ENCODE measurements around the gene DTNB. TPM values are rescaled to one million over a fixed set of nuclear protein-coding genes. Genes with fewer than 3 reads are reported as not detected.

DTNB gene
- total and polyA plus RNA-seq, 2 of the 4 experiments (the other 2 are of a cell fraction): 3.8 to 5.3 TPM

DNA sequence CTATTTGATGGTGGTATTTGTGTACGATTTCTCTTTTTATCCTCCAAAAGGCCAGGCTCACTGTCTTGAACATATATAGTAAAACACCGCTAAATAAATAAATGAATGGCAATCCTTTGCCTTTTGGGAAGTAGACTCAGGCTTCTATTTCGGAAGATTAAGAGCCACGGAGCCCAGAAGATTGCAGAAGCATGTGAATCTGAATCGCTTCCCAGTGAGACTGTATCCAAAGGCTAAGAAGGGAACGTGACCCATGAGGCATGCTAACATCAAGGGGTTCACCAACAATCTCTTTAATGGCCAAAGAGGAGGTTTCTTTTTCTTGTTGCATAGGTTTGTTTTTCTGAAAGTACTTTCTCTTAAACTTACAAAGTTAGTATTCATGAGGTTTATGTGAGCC, 261.6 kb downstream of the DTNB start:
- no peak overlapping the region for H3K23ac ChIP-seq (ENCODE audit: low read depth, low read length)
- no peak overlapping the region for H2BK5ac ChIP-seq (ENCODE audit: low read depth, low read length, poor library complexity, severe bottlenecking)
- no peaks in the 10 kb centered on the region for H3K9me1 ChIP-seq (ENCODE audit: insufficient read depth, low read length)
- H3K4me1 ChIP-seq (ENCODE audit: control insufficient read depth, insufficient read depth, low read length): no peaks in the 10 kb centered on the region
- no peak overlapping the region for H3K27ac ChIP-seq (ENCODE audit: insufficient read depth, low read length)
- H3K14ac ChIP-seq (replicated peaks; ENCODE audit: low read depth, low read length): no peak overlapping the region
- H3K4me3 ChIP-seq (ENCODE audit: insufficient read depth, low read depth, low read length): no peak overlapping the region
- no peak overlapping the region for H3K4me2 ChIP-seq (ENCODE audit: low read depth, low read length)
- 70% methylated on average over 2 of the region's 6 CpGs; no CpG with 5 or more reads in 1 of the 2 experiments for WGBS, 2 experiments (ENCODE audit: extremely low coverage in 2 of 2, insufficient read length in 1 of 2)
- CTCF ChIA-PET: no interaction called here
- TF ChIP-seq RAD21 (IDR thresholded peaks at IDR 0.05; ENCODE audit: low read length) (no peak), RCOR1 (IDR thresholded peaks at IDR 0.05; ENCODE audit: insufficient replicate concordance, low read length) (no peak), FOS (IDR thresholded peaks at IDR 0.05; ENCODE audit: low read depth, low read length) (no peak), POLR2A (IDR thresholded peaks at IDR 0.05; ENCODE audit: low read depth, low read length) (no peak), MXI1 (IDR thresholded peaks at IDR 0.05; ENCODE audit: borderline replicate concordance, low read depth, low read length) (no peak), CEBPB (IDR thresholded peaks at IDR 0.05; ENCODE audit: low read depth, low read length) (no peak), CHD1 (IDR thresholded peaks at IDR 0.05; ENCODE audit: low read depth, low read length) (no peak), MAFK (IDR thresholded peaks at IDR 0.05; ENCODE audit: low read depth, low read length) (no peak), NFE2L2 (IDR thresholded peaks at IDR 0.05; ENCODE audit: low read depth, low read length) (no peak), USF2 (IDR thresholded peaks at IDR 0.05; ENCODE audit: low read depth, low read length) (no peak), MAZ (IDR thresholded peaks at IDR 0.05; ENCODE audit: borderline replicate concordance, low read depth, low read length) (no peak)
- no peak overlapping the region for H2BK20ac ChIP-seq (ENCODE audit: low read depth, low read length)
- H3K56ac ChIP-seq (ENCODE audit: extremely low read depth, insufficient read depth, low read length): no peak overlapping the region
- BruUV-seq (replicated peaks): no TSS peak
- no peaks in the 10 kb centered on the region for H3K27me3 ChIP-seq (ENCODE audit: control insufficient read depth, insufficient read depth, low read length)
- no peaks in the 10 kb centered on the region for H3K79me1 ChIP-seq (ENCODE audit: low read depth in 1 of 2, low read length in 2 of 2)
- H3K9ac ChIP-seq (ENCODE audit: low read depth, low read length): no peak overlapping the region
- in situ Hi-C loops (cut with MboI; ENCODE audit: low sequenced_read_pairs) (no loop called here), intact Hi-C loops (cut with micrococcal nuclease) (no loop called here), dilution Hi-C loops (cut with HindIII; ENCODE audit: low sequenced_read_pairs, unreplicated experiment) (no loop called here)
- H2AK5ac ChIP-seq (ENCODE audit: low read depth, low read length): no peak overlapping the region
- no peak overlapping the region for H3K18ac ChIP-seq (ENCODE audit: low read depth, low read length)
- no peak overlapping the region for H2BK120ac ChIP-seq (ENCODE audit: low read depth, low read length)
- POLR2A ChIA-PET (ENCODE audit: unreplicated experiment): no interaction called here
- H3K4ac ChIP-seq (ENCODE audit: low read depth, low read length): no peak overlapping the region
- H4K8ac ChIP-seq (ENCODE audit: low read depth in 2 of 2, low read length in 2 of 2): no peak overlapping the region
- no peak overlapping the region for H4K91ac ChIP-seq (ENCODE audit: insufficient read depth, low read depth, low read length)
- no peak overlapping the region for H2AK9ac ChIP-seq (replicated peaks; ENCODE audit: low read depth, low read length, poor library complexity)
- no peaks in the 10 kb centered on the region for H4K20me1 ChIP-seq (ENCODE audit: insufficient read depth, low read length)
- H2BK15ac ChIP-seq (ENCODE audit: low read depth, low read length): no peak overlapping the region
- H4K5ac ChIP-seq (ENCODE audit: low read depth, low read length): no peak overlapping the region
- no peaks in the 10 kb centered on the region for H3K36me3 ChIP-seq (ENCODE audit: control insufficient read depth, insufficient read depth, low read length)
- H2AFZ ChIP-seq (replicated peaks; ENCODE audit: low read length, poor library complexity): no peak overlapping the region
- ATAC-seq (ENCODE audit: low read depth): no peak
- DNase-seq: no peak
- H3K9me3 ChIP-seq (ENCODE audit: control insufficient read depth, insufficient read depth, low read length): no peaks in the 10 kb centered on the region
